Measurements from ENCODE around the gene RUBCN. TPM values are rescaled to one million over a fixed set of nuclear protein-coding genes. Genes with fewer than 3 reads are reported as not detected.
A peak's percentile ranks its signal among the peaks of the same experiment; 100 is the strongest.

Gene RUBCN
- total RNA-seq, 4 donors from 2014 or later = 15.6 to 33.1 (median 21.6) TPM

- ATAC-seq (no peak), DNase-seq (no peak)
- H3K36me3 ChIP-seq = peaks cover 0 to 67% of the 10 kb centered on the region in 2 donors
- no peaks in the 10 kb centered on the region for H3K27me3 ChIP-seq
- no peak overlapping the region for H3K4me3 ChIP-seq
- H3K4me1 ChIP-seq = peaks cover 7 to 19% of the 10 kb centered on the region in 2 donors
- in situ Hi-C loops (cut with MboI; ENCODE audit: low sequenced_read_pairs in 4 of 4) = no loop called here
- H3K27ac ChIP-seq = no peak overlapping the region
- TF ChIP-seq CTCF (IDR thresholded peaks at IDR 0.05 in 4 of 5, conservative IDR thresholded peaks at IDR 0.05 in 1 of 5) (no peak), POLR2A (IDR thresholded peaks at IDR 0.05) (no peak)
- no peaks in the 10 kb centered on the region for H3K9me3 ChIP-seq
- intact Hi-C loops (cut with DNase I; ENCODE audit: low total_unique reads) = no loop called here
Measured at GRCh38 chr3:197761784-197762183, 25.1 kb upstream of the RUBCN start.

GRCh38 chr3:197758512-197758911 lies 21.8 kb upstream of the RUBCN start:
- H3K4me3 ChIP-seq = no peak overlapping the region
- in situ Hi-C loops (cut with MboI; ENCODE audit: low sequenced_read_pairs in 4 of 4) = no loop called here
- DNase-seq (no peak), ATAC-seq (peak; percentile 65 to 78)
- H3K27me3 ChIP-seq = no peaks in the 10 kb centered on the region
- intact Hi-C loops (cut with DNase I; ENCODE audit: low total_unique reads) = loop anchor here (10.0 kb wide), 1 partner anchor 196 kb away; the partner anchor contains the start of gene RPL35A
- H3K27ac ChIP-seq = peak overlapping the region; percentile 55 to 99 (median 68)
- TF ChIP-seq CTCF (IDR thresholded peaks at IDR 0.05 in 4 of 5, conservative IDR thresholded peaks at IDR 0.05 in 1 of 5) = no peak
- no peak for TF ChIP-seq POLR2A (IDR thresholded peaks at IDR 0.05)
- H3K4me1 ChIP-seq = peaks cover 16 to 41% of the 10 kb centered on the region in 2 donors
- peaks cover 0 to 47% of the 10 kb centered on the region in 2 donors for H3K36me3 ChIP-seq
- H3K9me3 ChIP-seq = no peaks in the 10 kb centered on the region

- H3K4me1 ChIP-seq = peaks cover 32 to 58% of the 10 kb centered on the region in 2 donors
- peaks cover 0 to 30% of the 10 kb centered on the region in 2 donors for H3K36me3 ChIP-seq
- intact Hi-C loops (cut with DNase I; ENCODE audit: low total_unique reads) = loop anchor here (10.0 kb wide), 1 partner anchor 198 kb away; the partner anchor contains the start of gene RPL35A
- H3K9me3 ChIP-seq = no peaks in the 10 kb centered on the region
- in situ Hi-C loops (cut with MboI; ENCODE audit: low sequenced_read_pairs in 4 of 4) = no loop called here
- ATAC-seq = peak; percentile 38 to 51
- no peaks in the 10 kb centered on the region for H3K27me3 ChIP-seq
- peak overlapping the region; percentile 55 to 99 (median 68) for H3K27ac ChIP-seq
- DNase-seq = no peak
- H3K4me3 ChIP-seq = no peak overlapping the region
- no peak for TF ChIP-seq CTCF (IDR thresholded peaks at IDR 0.05 in 4 of 5, conservative IDR thresholded peaks at IDR 0.05 in 1 of 5)
- no peak for TF ChIP-seq POLR2A (IDR thresholded peaks at IDR 0.05)
Measured at GRCh38 chr3:197756704-197757103, 20.0 kb upstream of the RUBCN start.

- Histone ChIP-seq H3K36me3 (peaks cover 0 to 16% of the 10 kb centered on the region in 2 donors), H3K9me3 (no peaks in the 10 kb centered on the region), H3K4me3 (no peak overlapping the region), H3K4me1 (peaks cover 37 to 61% of the 10 kb centered on the region in 2 donors), H3K27me3 (no peaks in the 10 kb centered on the region), H3K27ac (peak overlapping the region; percentile 93 to 100 (median 100))
- in situ Hi-C loops (cut with MboI; ENCODE audit: low sequenced_read_pairs in 4 of 4) (no loop called here), intact Hi-C loops (cut with DNase I; ENCODE audit: low total_unique reads) (loop anchor here (5.0 to 10.0 kb wide), 2 partner anchors 39 to 202 kb away; partner anchors contain the start of genes LRCH3 and RPL35A)
- TF ChIP-seq CTCF (IDR thresholded peaks at IDR 0.05 in 4 of 5, conservative IDR thresholded peaks at IDR 0.05 in 1 of 5) = peak in 3 of 5 experiments; percentile 14 to 34 (median 26)
- no peak for TF ChIP-seq POLR2A (IDR thresholded peaks at IDR 0.05)
- ATAC-seq (no peak), DNase-seq (no peak)
Measured at GRCh38 chr3:197753263-197753662, 16.6 kb upstream of the RUBCN start.

Data from gastrocnemius medialis (tissue), 4 donors.